HUES48 (cell line): ENCODE measurements around the gene GLYR1.

Source experiments
- H3K27ac ChIP-seq: one replicate; pipeline ENCODE4 v1.7.0; 2013; ENCODE audit warnings: low read depth, low read length, inconsistent platforms
- H3K27me3 ChIP-seq: 2 replicates; pipeline ENCODE4 v1.6.1; 2013; ENCODE audit warnings: mild to moderate bottlenecking, low read length; ENCODE audit not compliant: control insufficient read depth, insufficient read depth
- H3K36me3 ChIP-seq: 2 replicates; pipeline ENCODE4 v1.6.1; 2013; ENCODE audit warnings: low read length; ENCODE audit not compliant: control insufficient read depth, insufficient read depth
- H3K4me1 ChIP-seq: 2 replicates; pipeline ENCODE4 v1.6.1; 2013; ENCODE audit warnings: mild to moderate bottlenecking, low read length; ENCODE audit not compliant: control insufficient read depth, insufficient read depth
- H3K4me3 ChIP-seq: 2 replicates; pipeline ENCODE4 v1.5.1; 2013; ENCODE audit warnings: mild to moderate bottlenecking, low read depth, low read length
- H3K9ac ChIP-seq: 2 replicates; pipeline ENCODE4 v1.6.1; 2013; ENCODE audit warnings: mild to moderate bottlenecking, low read depth, low read length, moderate library complexity
- H3K9me3 ChIP-seq: 2 replicates; pipeline ENCODE4 v1.6.1; 2013; ENCODE audit warnings: low read length; ENCODE audit not compliant: control insufficient read depth, insufficient read depth

Gene GLYR1

DNA sequence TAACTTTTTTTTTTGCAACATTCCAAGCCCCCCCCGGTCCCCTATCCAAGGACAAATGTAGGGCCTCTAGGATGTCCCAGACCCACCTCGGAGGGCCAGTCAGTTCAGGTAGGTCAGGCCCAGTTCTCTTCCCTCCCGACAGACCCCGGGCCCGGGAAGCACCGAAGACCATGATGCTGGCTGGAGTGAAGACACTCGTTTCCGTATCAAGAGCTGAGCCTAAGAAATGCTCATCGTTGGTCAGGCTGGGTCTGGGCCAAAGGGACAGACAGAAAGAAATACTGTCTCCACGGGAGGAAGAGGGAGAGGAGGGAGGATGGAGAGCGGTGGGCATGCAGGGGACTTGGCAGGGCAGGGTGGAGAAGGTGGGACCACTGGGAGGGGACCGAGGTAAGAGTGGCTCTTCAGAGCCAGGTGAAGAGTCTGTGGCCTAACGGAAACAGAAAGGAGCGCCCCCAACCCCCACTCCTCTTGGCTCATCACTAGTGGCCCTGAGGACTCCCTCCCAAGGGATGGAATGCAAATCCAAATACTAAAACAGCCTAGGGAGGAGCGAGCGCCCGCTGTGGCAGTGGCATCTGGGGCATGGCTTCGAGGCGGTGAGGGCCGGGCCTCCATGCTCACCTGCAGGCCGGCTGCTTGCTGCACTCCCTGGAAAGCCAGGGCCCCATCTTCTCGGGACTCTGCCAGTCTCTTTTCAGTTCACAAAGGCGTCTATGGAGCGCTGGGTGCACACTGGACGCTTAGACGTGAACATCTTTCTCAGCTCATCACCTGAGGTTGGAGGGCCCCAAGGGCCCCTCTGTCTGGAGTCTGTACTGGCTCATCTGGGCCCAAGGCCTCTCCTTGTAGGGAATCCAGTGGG, 43.0 kb downstream of the GLYR1 start:
- Histone ChIP-seq H3K4me3 (no peak overlapping the region), H3K27me3 (no peaks in the 10 kb centered on the region), H3K4me1 (peaks cover 17% of the 10 kb centered on the region; the same call in 1 of the 2 replicates), H3K27ac (peak overlapping the region; percentile 27), H3K36me3 (peaks cover 56% of the 10 kb centered on the region), H3K9me3 (no peaks in the 10 kb centered on the region), H3K9ac (no peak overlapping the region)

DNA sequence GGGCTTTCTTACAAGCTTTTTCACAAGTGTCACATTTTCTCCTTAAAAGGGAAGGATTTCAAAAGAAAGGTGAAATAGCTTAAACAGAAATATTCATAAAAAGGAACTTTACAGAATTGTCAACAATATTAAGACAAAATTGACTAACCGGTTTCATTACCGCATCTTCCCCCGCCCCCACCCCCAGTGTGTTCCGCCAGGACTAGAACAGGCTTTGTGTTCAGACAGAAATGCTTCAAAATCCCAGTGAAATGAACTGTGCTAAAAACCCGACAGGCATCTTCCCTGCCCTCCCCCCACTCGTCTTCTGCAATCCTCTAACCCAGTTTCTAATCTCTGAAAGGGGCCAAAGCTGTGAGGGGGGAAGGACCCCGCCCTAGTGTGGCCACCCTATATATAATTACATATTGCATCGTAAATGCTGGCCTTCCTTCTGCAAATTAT, 43.7 kb downstream of the GLYR1 start:
- Histone ChIP-seq H3K4me1 (peaks cover 17% of the 10 kb centered on the region; the same call in 1 of the 2 replicates), H3K27me3 (no peaks in the 10 kb centered on the region), H3K27ac (peak overlapping the region; percentile 95), H3K4me3 (peak overlapping the region; percentile 76), H3K36me3 (peaks cover 56% of the 10 kb centered on the region), H3K9ac (no peak overlapping the region), H3K9me3 (no peaks in the 10 kb centered on the region)

GRCh38 chr16:4802659-4803287, 44.3 kb downstream of the GLYR1 start:
- no peaks in the 10 kb centered on the region for H3K9me3 ChIP-seq
- no peaks in the 10 kb centered on the region for H3K27me3 ChIP-seq
- H3K27ac ChIP-seq: peak overlapping the region; percentile 95
- peaks cover 56% of the 10 kb centered on the region for H3K36me3 ChIP-seq
- peaks cover 17% of the 10 kb centered on the region; the same call in 1 of the 2 replicates for H3K4me1 ChIP-seq
- peak overlapping the region; percentile 68 for H3K9ac ChIP-seq
- peak overlapping the region; percentile 76 for H3K4me3 ChIP-seq

DNA sequence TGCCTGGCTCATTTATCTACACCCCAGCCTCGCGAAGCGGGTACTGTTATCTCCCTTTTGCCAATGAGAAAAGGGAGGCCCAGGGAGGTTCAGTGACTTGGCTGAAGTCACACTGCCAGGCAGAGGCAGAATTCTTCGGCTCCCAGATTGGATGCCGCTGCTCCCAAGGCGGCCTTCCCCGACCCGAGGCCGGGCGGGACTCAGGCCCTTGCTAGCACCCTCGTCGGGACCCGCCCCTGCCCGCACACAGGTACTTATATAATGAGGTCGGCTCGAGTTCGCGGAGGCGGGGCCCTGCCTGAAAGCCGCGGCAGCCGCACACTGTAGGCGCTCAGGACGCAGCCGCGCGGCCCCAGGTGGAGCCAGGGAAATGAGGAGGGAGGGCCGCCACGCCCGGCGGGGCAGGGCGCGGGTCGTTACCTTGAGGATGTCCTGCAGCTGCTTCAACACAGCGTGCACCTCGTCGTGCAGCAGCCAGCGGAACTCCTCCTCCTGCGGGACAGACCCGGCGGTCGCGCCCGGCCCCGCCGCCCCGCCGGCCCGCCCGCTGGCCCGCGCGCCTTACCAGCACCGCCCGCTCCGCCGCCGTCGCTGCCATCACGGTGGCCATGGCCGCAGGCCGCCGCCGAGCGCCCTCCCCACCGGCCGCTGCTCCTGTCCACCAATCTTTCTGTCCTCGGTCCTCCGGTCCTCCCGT, 45.0 kb downstream of the GLYR1 start, which contains the start of gene ROGDI:
TSS of gene ROGDI (minus strand) at position 672 of the 697 bp plus-strand sequence. CDS start at position 610, 62 bp downstream.
- peak within 1 kb of the TSS; percentile 68 for H3K9ac ChIP-seq
- H3K4me3 ChIP-seq: peak within 1 kb of the TSS; percentile 76
- H3K27me3 ChIP-seq: no peaks in the 10 kb centered on the region
- peaks cover 50% of the 10 kb centered on the region for H3K36me3 ChIP-seq
- H3K4me1 ChIP-seq: peaks cover 17% of the 10 kb centered on the region; the same call in 1 of the 2 replicates
- peak within 1 kb of the TSS; percentile 95 for H3K27ac ChIP-seq
- no peaks in the 10 kb centered on the region for H3K9me3 ChIP-seq

GRCh38 chr16:4801051-4801961, 45.8 kb downstream of the GLYR1 start:
- Histone ChIP-seq H3K27ac (peak overlapping the region; percentile 95), H3K4me3 (peak overlapping the region; percentile 76), H3K9me3 (no peaks in the 10 kb centered on the region), H3K9ac (peak overlapping the region; percentile 31; the same call in 1 of the 2 replicates), H3K36me3 (peaks cover 45% of the 10 kb centered on the region), H3K4me1 (peaks cover 17% of the 10 kb centered on the region; the same call in 1 of the 2 replicates), H3K27me3 (no peaks in the 10 kb centered on the region)

DNA sequence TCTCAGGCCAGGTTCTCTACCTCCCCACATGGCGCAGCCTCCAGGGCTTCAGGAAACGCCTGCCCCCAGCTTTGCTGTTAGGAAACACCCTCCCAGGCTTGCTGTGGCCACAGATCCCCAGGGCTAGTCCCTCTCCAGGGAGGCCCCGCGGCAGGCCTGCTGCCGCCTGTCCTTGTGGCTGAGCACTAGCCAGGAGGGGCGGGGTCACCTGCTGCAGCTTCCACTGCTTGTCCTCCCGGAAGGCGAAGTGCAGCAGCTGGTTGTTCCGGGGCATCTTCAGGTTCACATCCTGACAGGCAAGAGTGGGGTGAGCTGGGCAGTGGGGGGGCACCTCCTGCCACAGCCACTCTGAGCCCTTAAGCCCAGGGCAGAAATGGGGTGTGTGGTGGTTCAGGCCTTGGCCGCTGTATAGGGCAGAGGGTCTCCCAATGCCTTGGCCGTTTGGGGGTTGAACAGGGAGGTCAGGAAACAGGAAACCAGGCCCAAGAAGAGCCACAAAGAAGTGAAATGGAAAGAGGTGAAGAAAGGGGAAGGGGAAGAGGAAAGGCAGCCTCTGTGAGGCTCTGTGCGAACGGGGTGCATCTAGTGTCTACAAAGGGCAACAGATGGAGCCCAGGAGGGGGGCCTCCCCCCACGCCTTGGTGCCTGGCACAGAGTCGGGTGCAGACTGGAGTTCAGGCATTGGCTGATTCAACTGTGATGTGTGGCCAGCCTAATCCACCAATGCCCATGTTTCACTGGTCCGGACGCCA, 46.6 kb downstream of the GLYR1 start:
- no peak overlapping the region for H3K27ac ChIP-seq
- H3K4me3 ChIP-seq: no peak overlapping the region

DNA sequence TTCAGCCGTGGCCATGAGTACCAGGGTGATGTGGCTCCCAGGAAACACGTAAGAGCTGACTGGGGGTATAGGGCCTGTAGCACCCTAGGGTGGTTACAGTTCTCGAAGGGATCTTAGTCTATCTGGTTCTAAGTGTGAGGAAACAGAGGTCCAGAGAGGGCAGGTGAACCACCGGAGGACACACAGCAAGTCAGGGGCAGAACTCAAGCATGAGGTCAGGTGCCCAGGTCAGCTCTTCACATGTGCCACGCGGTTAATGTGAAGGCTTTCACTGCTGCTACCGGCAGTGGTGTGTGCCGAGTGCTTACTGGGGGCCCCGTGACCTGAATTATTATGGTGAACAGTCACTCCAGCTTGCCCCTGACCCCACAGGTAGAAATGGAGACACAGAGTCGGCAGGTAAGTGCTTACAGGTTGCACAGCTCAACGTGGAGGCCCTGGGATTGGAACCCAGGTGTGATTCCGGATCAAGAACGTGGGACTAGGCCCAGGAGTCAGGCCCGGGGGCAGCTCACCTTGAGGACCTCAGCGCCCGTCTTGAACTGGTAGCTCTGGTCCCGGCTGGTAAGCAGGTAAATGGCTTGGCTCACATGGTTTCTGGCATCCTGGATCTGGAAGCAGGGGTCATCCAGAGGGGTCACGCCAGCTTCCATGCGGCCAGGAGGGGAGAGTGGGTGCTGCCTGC, 47.8 kb downstream of the GLYR1 start:
- H3K27ac ChIP-seq: no peak overlapping the region
- no peak overlapping the region for H3K9ac ChIP-seq
- H3K4me3 ChIP-seq: no peak overlapping the region

More for the DNA sequence above, 46.6 kb downstream of the GLYR1 start:
- Histone ChIP-seq H3K36me3 (peaks cover 39% of the 10 kb centered on the region), H3K27me3 (no peaks in the 10 kb centered on the region), H3K9ac (no peak overlapping the region), H3K4me1 (peaks cover 17% of the 10 kb centered on the region; the same call in 1 of the 2 replicates), H3K9me3 (no peaks in the 10 kb centered on the region)

GRCh38 chr16:4798456-4798855, 48.6 kb downstream of the GLYR1 start:
- H3K27me3 ChIP-seq: no peaks in the 10 kb centered on the region
- peaks cover 23% of the 10 kb centered on the region for H3K36me3 ChIP-seq
- no peak overlapping the region for H3K27ac ChIP-seq

More for the DNA sequence above, 47.8 kb downstream of the GLYR1 start:
- Histone ChIP-seq H3K9me3 (no peaks in the 10 kb centered on the region), H3K4me1 (peaks cover 16% of the 10 kb centered on the region; the same call in 1 of the 2 replicates), H3K36me3 (peaks cover 28% of the 10 kb centered on the region), H3K27me3 (no peaks in the 10 kb centered on the region)

DNA sequence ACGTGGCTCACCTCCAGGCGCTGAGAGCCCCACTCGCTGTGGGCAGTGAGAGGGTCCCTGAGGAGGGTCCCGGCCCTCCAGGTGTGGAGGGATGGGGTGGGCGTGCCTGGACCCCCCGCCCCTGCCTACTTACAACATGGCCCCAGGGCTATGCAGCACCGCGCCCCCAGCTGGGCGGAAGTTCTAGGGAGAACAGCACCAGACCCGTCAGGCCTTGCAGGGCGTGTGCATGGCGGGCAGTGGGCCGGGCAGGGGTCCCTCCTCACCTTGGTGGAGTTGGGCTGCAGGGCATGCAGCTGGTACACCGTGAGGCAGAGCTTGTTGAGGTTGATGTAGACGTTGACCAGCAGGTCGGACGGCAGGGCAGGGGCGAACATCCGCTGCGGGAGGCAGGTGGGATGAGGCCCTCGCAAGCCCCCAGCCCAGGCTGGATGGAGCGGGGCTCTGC, 49.3 kb downstream of the GLYR1 start:
- Histone ChIP-seq H3K9me3 (no peaks in the 10 kb centered on the region), H3K9ac (no peak overlapping the region), H3K4me1 (peaks cover 8% of the 10 kb centered on the region; the same call in 1 of the 2 replicates), H3K27ac (no peak overlapping the region), H3K36me3 (peaks cover 23% of the 10 kb centered on the region), H3K27me3 (no peaks in the 10 kb centered on the region), H3K4me3 (no peak overlapping the region)

More at GRCh38 chr16:4798456-4798855, 48.6 kb downstream of the GLYR1 start:
- Histone ChIP-seq H3K4me1 (peaks cover 11% of the 10 kb centered on the region; the same call in 1 of the 2 replicates), H3K9ac (no peak overlapping the region), H3K4me3 (no peak overlapping the region), H3K9me3 (no peaks in the 10 kb centered on the region)
